Nephron (organoid): ENCODE measurements around the gene TACR2.

Source experiments
- H3K27ac Mint-ChIP-seq, 3 experiments: 2 replicates each; pipeline ENCODE4 v1.8.0; 2020; ENCODE audit warnings: mixed read lengths in 3 of 3, mild to moderate bottlenecking in 2 of 3, moderate library complexity in 1 of 3
- H3K27me3 Mint-ChIP-seq: 2 replicates; pipeline ENCODE4 v1.8.0; 2021; ENCODE audit warnings: low read depth, mild to moderate bottlenecking, moderate library complexity, mixed read lengths
- H3K36me3 Mint-ChIP-seq: 2 replicates; pipeline ENCODE4 v1.8.0; 2020; ENCODE audit warnings: low read depth, mixed read lengths
- H3K4me1 Mint-ChIP-seq: 2 replicates; pipeline ENCODE4 v1.8.0; 2020; ENCODE audit warnings: mixed read lengths
- H3K4me3 Mint-ChIP-seq, 3 experiments: 2 replicates each; pipeline ENCODE4 v1.8.0; 2020; ENCODE audit warnings: mild to moderate bottlenecking in 3 of 3, mixed read lengths in 3 of 3, moderate library complexity in 2 of 3
- H3K9me3 Mint-ChIP-seq: 2 replicates; pipeline ENCODE4 v1.8.0; 2020; ENCODE audit warnings: mixed read lengths
- CTCF ChIP-seq, 3 experiments: fragments of 200-600 bp; sonication (generic); IDR thresholded peaks; one replicate each; pipeline ENCODE4 v1.5.0; 2021; ENCODE audit warnings: antibody characterized with exemption in 3 of 3; ENCODE audit not compliant: unreplicated experiment in 3 of 3

TACR2 gene

GRCh38 chr10:69414036-69415018 lies 2.4 kb downstream of the TACR2 start:
- Mint-ChIP-seq H3K27me3 (peaks cover 8% of the 10 kb centered on the region), H3K4me1 (peaks cover 9% of the 10 kb centered on the region), H3K4me3 (no peak overlapping the region), H3K36me3 (no peaks in the 10 kb centered on the region), H3K27ac (no peak overlapping the region), H3K9me3 (no peaks in the 10 kb centered on the region)
- TF ChIP-seq CTCF (IDR thresholded peaks at IDR 0.05; ENCODE audit: unreplicated experiment in 3 of 3), result no peak

- Mint-ChIP-seq H3K4me1 (peaks cover 11% of the 10 kb centered on the region), H3K4me3 (peak overlapping the region in 1 of 3 experiments; percentile 41), H3K27ac (peak overlapping the region in 1 of 3 experiments; percentile 48), H3K36me3 (no peaks in the 10 kb centered on the region), H3K27me3 (peaks cover 8% of the 10 kb centered on the region), H3K9me3 (no peaks in the 10 kb centered on the region)
- peak; percentile 56 to 62 (median 60) for TF ChIP-seq CTCF (IDR thresholded peaks at IDR 0.05; ENCODE audit: unreplicated experiment in 3 of 3)
Measured at GRCh38 chr10:69413221-69413865, 3.4 kb downstream of the TACR2 start.

- H3K27ac Mint-ChIP-seq, result no peak overlapping the region
- peaks cover 10% of the 10 kb centered on the region for H3K4me1 Mint-ChIP-seq
- H3K27me3 Mint-ChIP-seq, result peaks cover 8% of the 10 kb centered on the region
- no peaks in the 10 kb centered on the region for H3K9me3 Mint-ChIP-seq
- no peaks in the 10 kb centered on the region for H3K36me3 Mint-ChIP-seq
- no peak overlapping the region for H3K4me3 Mint-ChIP-seq
- no peak for TF ChIP-seq CTCF (IDR thresholded peaks at IDR 0.05; ENCODE audit: unreplicated experiment in 3 of 3)
Measured at GRCh38 chr10:69412232-69412790, 4.4 kb downstream of the TACR2 start.

- Mint-ChIP-seq H3K4me3 (no peak overlapping the region), H3K36me3 (no peaks in the 10 kb centered on the region)
Measured at GRCh38 chr10:69411476-69411875, 5.2 kb downstream of the TACR2 start.

GRCh38 chr10:69410487-69410886 lies 6.2 kb downstream of the TACR2 start:
- Mint-ChIP-seq H3K27ac (no peak overlapping the region), H3K4me1 (peaks cover 20% of the 10 kb centered on the region), H3K27me3 (peaks cover 4% of the 10 kb centered on the region), H3K4me3 (no peak overlapping the region), H3K36me3 (no peaks in the 10 kb centered on the region), H3K9me3 (no peaks in the 10 kb centered on the region)
- TF ChIP-seq CTCF (IDR thresholded peaks at IDR 0.05; ENCODE audit: unreplicated experiment in 3 of 3), result no peak

More at GRCh38 chr10:69411476-69411875, 5.2 kb downstream of the TACR2 start:
- Mint-ChIP-seq H3K9me3 (no peaks in the 10 kb centered on the region), H3K4me1 (peaks cover 14% of the 10 kb centered on the region), H3K27me3 (peaks cover 5% of the 10 kb centered on the region), H3K27ac (no peak overlapping the region)
- no peak for TF ChIP-seq CTCF (IDR thresholded peaks at IDR 0.05; ENCODE audit: unreplicated experiment in 3 of 3)
